Endothelial cell (in vitro differentiated cells): ENCODE measurements around the gene SCARB2. TPM values are rescaled to one million over a fixed set of nuclear protein-coding genes. Genes with fewer than 3 reads are reported as not detected.

ENCODE experiments used
- DNase-seq: peaks from one replicate; pipeline ENCODE4 v3.0.0; 2021; ENCODE audit warnings: low spot score
- H3K27ac Mint-ChIP-seq: one replicate; pipeline ENCODE4 v1.8.0; 2021; ENCODE audit warnings: mixed read lengths, inconsistent platforms; ENCODE audit not compliant: unreplicated experiment
- H3K27me3 Mint-ChIP-seq: one replicate; pipeline ENCODE4 v1.8.0; 2021; ENCODE audit warnings: mild to moderate bottlenecking, moderate library complexity, mixed read lengths, inconsistent platforms; ENCODE audit not compliant: unreplicated experiment
- H3K36me3 Mint-ChIP-seq: one replicate; pipeline ENCODE4 v1.8.0; 2021; ENCODE audit warnings: mild to moderate bottlenecking, low read depth, mixed read lengths, inconsistent platforms; ENCODE audit not compliant: unreplicated experiment
- H3K4me1 Mint-ChIP-seq: one replicate; pipeline ENCODE4 v1.8.0; 2021; ENCODE audit warnings: mild to moderate bottlenecking, mixed read lengths, inconsistent platforms; ENCODE audit not compliant: unreplicated experiment
- H3K4me3 Mint-ChIP-seq: one replicate; pipeline ENCODE4 v1.8.0; 2021; ENCODE audit warnings: mild to moderate bottlenecking, mixed read lengths, inconsistent platforms; ENCODE audit not compliant: unreplicated experiment
- H3K9me3 Mint-ChIP-seq: one replicate; pipeline ENCODE4 v1.8.0; 2021; ENCODE audit warnings: mixed read lengths, inconsistent platforms; ENCODE audit not compliant: unreplicated experiment
- total RNA-seq: library from RNA; stranded (reverse); fragmentation: NEBNext Ultra II Directional; extraction: Animal tissue kit (Norgen Biotek cat#: 25700); gene quantifications from one replicate; pipeline ENCODE4 v1.2.1, GENCODE V29; 2021; ENCODE audit not compliant: unreplicated experiment
- TF ChIP-seq, protein P1 (sequence below): fragments of 200-600 bp; sonication (generic); IDR thresholded peaks from one replicate; pipeline ENCODE4 v1.5.0; 2021; ENCODE audit warnings: antibody characterized with exemption; ENCODE audit not compliant: unreplicated experiment

The SCARB2 gene
- total RNA-seq, 1 donor from 2014 or later = 181 TPM

GRCh38 chr4:76188557-76188956 lies 25.1 kb downstream of the SCARB2 start:
- H3K36me3 Mint-ChIP-seq = peaks cover 32% of the 10 kb centered on the region
- H3K27me3 Mint-ChIP-seq = peaks cover 6% of the 10 kb centered on the region
- peaks cover 6% of the 10 kb centered on the region for H3K4me1 Mint-ChIP-seq
- H3K4me3 Mint-ChIP-seq = no peak overlapping the region
- TF ChIP-seq, protein P1, sequence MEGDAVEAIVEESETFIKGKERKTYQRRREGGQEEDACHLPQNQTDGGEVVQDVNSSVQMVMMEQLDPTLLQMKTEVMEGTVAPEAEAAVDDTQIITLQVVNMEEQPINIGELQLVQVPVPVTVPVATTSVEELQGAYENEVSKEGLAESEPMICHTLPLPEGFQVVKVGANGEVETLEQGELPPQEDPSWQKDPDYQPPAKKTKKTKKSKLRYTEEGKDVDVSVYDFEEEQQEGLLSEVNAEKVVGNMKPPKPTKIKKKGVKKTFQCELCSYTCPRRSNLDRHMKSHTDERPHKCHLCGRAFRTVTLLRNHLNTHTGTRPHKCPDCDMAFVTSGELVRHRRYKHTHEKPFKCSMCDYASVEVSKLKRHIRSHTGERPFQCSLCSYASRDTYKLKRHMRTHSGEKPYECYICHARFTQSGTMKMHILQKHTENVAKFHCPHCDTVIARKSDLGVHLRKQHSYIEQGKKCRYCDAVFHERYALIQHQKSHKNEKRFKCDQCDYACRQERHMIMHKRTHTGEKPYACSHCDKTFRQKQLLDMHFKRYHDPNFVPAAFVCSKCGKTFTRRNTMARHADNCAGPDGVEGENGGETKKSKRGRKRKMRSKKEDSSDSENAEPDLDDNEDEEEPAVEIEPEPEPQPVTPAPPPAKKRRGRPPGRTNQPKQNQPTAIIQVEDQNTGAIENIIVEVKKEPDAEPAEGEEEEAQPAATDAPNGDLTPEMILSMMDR = no peak
- no peak overlapping the region for H3K27ac Mint-ChIP-seq
- no peak for DNase-seq
- no peaks in the 10 kb centered on the region for H3K9me3 Mint-ChIP-seq

GRCh38 chr4:76188149-76188548 lies 25.5 kb downstream of the SCARB2 start:
- H3K36me3 Mint-ChIP-seq = peaks cover 28% of the 10 kb centered on the region
- no peak for DNase-seq
- H3K27ac Mint-ChIP-seq = no peak overlapping the region
- TF ChIP-seq, protein P1 = no peak
- no peak overlapping the region for H3K4me3 Mint-ChIP-seq
- H3K4me1 Mint-ChIP-seq = peaks cover 6% of the 10 kb centered on the region
- H3K9me3 Mint-ChIP-seq = no peaks in the 10 kb centered on the region
- peaks cover 6% of the 10 kb centered on the region for H3K27me3 Mint-ChIP-seq

- peaks cover 19% of the 10 kb centered on the region for H3K36me3 Mint-ChIP-seq
- peaks cover 6% of the 10 kb centered on the region for H3K4me1 Mint-ChIP-seq
- no peaks in the 10 kb centered on the region for H3K9me3 Mint-ChIP-seq
- DNase-seq = no peak
- no peak overlapping the region for H3K27ac Mint-ChIP-seq
- TF ChIP-seq, protein P1 = no peak
- H3K27me3 Mint-ChIP-seq = peaks cover 5% of the 10 kb centered on the region
- H3K4me3 Mint-ChIP-seq = no peak overlapping the region
These were observed 26.5 kb downstream of the SCARB2 start for GRCh38 chr4:76187152-76187551.

- no peak overlapping the region for H3K4me3 Mint-ChIP-seq
- no peak for DNase-seq
- peaks cover 12% of the 10 kb centered on the region for H3K36me3 Mint-ChIP-seq
- no peak overlapping the region for H3K27ac Mint-ChIP-seq
- no peaks in the 10 kb centered on the region for H3K9me3 Mint-ChIP-seq
- H3K4me1 Mint-ChIP-seq = peaks cover 13% of the 10 kb centered on the region
- H3K27me3 Mint-ChIP-seq = peaks cover 2% of the 10 kb centered on the region
- TF ChIP-seq, protein P1 = no peak
These were observed 31.2 kb downstream of the SCARB2 start for GRCh38 chr4:76182463-76182862.

- Mint-ChIP-seq H3K27me3 (no peaks in the 10 kb centered on the region), H3K4me3 (no peak overlapping the region), H3K4me1 (peaks cover 7% of the 10 kb centered on the region), H3K9me3 (no peaks in the 10 kb centered on the region), H3K27ac (no peak overlapping the region), H3K36me3 (peaks cover 16% of the 10 kb centered on the region)
- TF ChIP-seq, protein P1 = peak; percentile 89
- DNase-seq = peak; percentile 84
These were observed 34.0 kb downstream of the SCARB2 start for GRCh38 chr4:76179398-76180318.
